Caki2 (cell line): Measurements from ENCODE around the gene GLIS2. TPM values are rescaled to one million over a fixed set of nuclear protein-coding genes. Genes with fewer than 3 reads are reported as not detected.

Experiments
- DNase-seq: peaks from one replicate; pipeline ENCODE4 v3.0.0-alpha.2; 2015; ENCODE audit warnings: low read depth
- in situ Hi-C: cut with HindIII; loops from 2 replicates; pipeline ENCODE4 v1.10.0; 2016; ENCODE audit warnings: low sequenced_read_pairs, low pct_unique_long_range_greater_than_20kb, mixed read lengths
- total RNA-seq: library from RNA; depleted of rRNA; stranded (reverse); fragments of >200 nt; shearing (Covaris generic); gene quantifications from 2 replicates; pipeline ENCODE4 v1.2.3, GENCODE V29; 2014; ENCODE audit warnings: low replicate concordance

GLIS2 gene
- total RNA-seq, 1 experiment from 2014 or later: 5.7 TPM

DNA sequence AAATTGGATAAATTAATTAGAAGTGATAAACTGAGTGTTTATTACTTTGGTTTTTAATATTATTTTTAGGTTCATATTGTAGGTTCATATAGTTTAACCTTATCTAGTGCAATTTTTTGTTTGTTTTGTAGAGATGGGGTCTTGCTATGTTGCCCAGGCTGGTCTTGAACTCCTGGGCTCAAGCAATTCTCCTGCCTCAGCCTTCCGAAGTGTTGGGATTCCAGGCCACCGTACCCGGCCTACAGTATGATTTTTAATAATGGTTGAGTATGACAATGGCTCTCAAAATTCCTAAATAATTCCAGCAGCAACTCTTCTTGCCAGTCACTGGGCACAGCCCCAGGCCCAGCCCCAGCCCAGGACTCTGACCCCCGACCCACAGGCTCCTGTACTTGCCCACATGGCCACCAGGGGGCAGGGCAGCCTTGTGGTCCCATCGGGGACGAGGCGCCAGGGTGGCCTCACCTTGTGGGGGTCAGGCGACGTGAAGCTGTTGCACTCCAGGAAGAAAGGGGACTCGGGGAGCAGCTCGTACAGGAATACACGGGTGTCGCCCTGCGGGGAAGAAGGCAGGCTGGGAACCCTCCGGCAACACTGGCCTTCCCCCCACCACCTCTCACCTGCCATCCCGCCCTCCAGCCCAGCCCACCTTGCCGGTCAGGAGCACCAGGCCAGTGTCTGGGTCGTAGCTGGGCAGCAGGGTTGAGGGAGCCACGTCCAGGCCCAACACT lies 43.1 kb downstream of the GLIS2 start:
- no peak for DNase-seq
- in situ Hi-C loops: no loop called here

DNA sequence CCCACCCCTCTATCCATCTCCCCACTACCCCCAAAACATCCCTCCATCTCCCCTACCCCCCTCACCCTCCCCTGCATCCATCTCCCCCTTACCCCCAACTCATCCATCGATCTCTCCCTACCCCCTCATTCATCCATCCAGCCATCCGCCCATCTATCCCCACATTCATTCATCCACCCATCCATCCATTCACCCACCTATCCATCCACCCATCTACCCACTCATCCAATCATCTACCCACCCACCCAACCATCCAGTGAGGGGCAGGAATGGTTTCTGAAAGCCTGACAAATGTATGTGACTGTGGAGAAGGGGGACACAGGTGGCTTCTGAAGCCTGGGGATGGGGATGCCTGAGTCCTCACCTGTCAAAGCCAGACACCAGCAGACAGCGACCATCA lies 44.0 kb downstream of the GLIS2 start:
- DNase-seq: no peak
- in situ Hi-C loops: no loop called here

DNA sequence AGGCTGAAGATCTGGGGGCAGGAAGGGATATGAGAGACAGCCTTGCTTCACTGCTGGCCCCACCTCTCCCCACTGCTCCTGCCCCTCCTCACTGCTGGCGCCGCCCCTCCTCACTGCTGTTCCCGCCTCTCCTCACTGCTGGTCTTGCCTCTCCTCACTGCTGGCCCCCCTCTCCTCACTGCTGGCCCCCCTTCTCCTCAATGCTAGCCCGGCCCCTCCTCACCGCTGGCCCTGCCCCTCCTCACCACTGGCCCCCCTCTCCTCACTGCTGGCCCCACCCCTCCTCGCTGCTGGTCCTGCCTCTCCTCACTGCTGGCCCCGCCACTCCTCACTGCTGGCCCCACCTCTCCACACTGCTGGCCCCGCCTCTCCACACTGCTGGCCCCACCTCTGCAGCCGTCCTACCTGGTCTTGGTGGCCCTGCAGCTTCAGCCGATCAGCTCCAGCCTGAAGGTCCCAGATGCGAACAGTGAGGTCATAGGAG lies 44.7 kb downstream of the GLIS2 start:
- in situ Hi-C loops: no loop called here
- DNase-seq: peak; percentile 84

DNA sequence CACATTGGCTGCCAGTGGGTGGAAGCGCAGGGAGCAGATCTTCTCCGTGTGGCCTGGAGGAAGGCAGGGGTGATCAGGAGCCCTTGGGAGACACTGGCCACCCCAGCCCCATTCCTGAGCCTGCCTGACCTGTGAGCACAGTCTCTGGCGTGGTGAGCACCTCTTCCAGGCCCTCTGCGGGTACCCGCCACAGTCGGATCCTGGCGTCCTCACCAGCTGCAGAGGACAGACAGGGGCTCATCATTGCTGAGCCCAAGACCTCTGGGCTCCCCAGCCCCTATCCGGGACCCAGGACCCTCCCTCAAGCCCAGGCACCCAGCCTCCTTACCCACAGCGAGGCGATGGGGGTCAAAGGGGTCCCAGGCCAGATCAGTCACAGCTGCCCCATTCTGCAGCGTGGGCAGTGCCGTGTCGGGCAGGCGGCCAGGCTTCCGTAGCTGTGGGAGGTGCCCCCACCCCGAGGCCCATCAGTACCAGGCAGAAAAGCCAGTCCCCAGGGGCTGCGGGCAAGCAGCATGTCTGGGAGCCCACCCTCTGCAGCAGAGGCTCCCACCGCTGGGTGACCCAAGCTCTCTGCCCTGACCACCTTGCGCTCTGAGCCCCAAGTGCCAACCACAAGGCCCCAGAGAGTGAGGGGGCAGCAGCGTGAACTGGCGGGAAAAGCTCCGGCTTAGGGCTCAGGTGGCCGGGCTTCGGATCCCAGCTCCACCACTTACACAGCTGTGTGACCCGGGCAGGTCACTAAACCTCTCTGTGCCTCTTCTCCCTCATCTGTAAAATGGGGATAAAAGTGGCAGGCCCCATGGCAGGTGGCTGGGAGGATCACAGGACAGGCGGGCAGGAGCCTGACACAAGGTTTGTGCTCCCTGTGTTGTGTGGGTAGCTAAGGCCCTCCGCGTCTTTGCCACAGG lies 45.4 kb downstream of the GLIS2 start:
- no peak for DNase-seq
- in situ Hi-C loops: no loop called here

DNA sequence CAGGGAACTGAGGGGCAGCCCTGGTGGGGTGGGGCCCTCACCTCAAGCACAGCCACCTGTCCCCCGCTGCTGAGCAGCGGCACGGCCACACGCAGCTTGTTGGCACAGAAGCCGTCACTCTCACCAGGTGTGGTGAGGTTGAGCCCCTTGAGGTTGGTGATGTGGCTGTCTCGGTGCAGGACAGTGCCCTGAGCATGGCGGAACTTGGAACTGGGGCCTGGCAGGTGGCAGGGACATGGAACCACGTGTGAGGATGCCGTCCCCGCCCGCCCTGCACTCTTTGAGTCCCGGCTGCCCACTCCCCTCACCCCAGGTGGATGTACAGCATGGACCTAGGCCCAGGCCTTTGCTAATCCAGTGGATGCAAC lies 46.1 kb downstream of the GLIS2 start:
- no peak for DNase-seq
- in situ Hi-C loops: no loop called here

DNA sequence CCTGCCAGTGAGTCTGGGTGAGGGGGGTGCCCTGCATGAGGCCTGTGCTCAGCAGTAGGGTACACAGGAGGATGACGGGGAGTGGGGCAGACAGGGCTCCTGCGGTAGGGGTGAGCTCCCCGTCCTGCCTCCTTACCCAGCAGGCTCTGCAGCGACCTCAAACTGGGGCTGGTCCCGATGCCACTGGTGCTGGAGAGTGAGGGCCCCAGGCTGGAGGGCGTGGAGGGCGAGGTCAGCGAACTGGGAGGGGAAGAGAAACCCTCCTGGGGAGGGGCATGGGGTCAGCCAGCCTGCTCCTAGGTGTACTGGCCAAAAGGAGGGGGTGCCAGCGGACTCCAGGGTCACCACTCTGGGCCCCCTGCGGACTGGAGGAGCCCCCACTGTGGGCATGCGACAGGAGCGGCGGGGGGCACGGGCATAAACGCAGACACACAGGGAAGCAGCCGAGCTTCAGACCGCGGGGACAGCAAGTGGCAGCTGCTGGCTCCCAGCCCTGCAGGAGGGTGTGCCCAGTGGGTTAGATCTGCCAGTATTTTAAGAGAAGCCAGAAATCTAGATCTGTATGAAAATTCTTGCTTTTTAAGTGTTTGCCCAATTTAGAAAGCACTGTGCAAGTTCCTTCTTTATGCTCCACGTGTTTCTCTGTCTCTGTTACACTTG lies 46.7 kb downstream of the GLIS2 start:
- no peak for DNase-seq
- in situ Hi-C loops: no loop called here

DNA sequence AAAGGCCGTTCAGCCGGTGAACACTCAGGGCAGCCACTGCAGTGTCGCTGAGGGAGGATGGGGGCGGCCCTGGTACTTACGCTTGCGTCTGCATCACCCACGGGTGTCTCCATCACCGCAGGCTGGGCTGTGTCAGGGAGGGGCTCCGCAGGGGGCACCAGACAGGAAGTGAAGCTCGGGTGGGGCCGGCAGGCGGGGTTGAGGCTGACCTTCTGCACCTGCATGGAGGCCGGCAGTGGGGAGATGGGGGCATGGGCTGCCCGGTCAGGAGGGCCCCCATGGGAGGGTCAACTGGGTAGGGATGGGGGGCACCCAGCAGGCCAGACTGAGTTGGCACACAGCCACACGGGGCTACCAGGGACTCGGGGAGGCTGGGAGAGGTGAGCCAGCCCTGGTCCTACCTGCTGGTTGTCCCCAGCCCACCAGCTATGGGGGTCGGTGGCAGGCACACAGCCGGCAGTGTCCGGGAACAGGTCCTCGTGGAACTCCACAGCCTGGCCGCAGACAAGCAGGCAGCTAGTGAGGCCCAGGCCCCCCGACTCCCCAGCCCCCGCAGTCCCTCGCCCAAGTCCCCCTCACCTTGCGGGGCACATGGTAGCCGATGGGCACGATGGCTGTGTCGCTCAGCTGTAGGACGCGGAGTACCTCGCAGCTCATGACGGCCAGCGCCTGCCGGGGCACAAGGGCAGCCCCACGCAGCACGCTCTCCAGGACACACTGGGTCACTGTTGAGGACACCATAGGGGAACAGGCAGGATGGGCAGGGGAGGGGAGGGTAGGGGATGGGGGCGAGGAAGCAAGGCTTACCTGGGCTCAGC lies 48.5 kb downstream of the GLIS2 start:
- in situ Hi-C loops: no loop called here
- DNase-seq: no peak

DNA sequence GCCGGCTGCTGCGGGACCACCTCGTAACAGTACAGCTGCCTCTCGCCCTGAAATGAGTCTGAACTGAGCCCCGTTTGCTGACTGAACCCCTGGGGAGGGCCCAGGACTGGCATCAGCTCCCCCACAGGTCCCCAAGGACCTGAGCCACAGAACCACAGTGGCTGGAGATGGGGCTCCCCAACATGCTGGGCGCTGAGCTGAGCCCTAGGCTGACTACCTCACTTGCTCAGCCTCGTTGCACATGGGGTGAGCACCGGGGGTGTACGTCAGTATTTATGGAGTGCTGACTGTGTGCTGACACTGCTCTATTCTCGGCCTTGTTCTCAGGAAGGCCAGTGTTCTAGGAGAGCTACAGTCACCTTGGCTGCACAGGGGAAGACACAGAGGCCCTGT lies 49.1 kb downstream of the GLIS2 start:
- DNase-seq: no peak
- in situ Hi-C loops: no loop called here

DNA sequence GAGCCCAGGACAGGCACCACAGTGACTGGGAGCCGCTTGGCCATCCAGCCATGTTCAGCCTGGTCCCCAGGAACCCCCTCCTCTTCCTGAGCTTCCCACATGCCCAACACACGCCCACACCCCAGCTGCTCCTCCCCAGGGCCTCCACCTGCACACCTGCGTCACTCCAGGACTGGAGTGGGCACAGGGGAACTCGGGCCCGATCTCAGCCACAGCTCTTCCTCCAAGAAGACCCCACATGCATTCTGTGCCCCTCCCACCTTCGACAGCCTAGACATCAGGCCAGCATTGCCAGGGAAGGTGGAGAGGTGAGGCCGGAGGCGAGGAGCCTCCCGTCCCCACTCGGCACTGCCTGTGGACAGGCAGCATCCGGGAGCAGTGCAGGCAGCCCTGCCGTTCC lies 49.7 kb downstream of the GLIS2 start:
- in situ Hi-C loops: no loop called here
- DNase-seq: no peak

DNA sequence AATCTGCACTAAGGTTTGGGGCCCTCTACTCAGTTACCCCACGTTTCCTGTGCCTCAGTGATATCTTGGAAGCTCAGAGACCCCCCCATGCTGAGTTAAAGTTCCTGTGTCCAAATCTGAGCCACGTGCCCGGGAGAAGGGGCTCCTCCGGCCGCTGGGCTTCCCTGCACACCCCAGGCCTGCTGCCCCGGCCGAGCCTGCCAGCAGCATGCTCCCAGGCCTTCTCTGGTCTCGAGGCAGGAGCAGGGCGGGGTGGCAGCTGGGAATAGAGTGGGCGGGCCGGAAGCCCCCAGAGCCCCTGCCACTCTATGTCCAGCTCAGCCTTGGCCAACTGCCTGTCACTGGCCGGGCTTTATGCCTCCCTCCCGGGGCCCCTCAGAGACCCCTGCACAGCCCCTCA lies 50.1 kb downstream of the GLIS2 start:
- no peak for DNase-seq
- in situ Hi-C loops: no loop called here

DNA sequence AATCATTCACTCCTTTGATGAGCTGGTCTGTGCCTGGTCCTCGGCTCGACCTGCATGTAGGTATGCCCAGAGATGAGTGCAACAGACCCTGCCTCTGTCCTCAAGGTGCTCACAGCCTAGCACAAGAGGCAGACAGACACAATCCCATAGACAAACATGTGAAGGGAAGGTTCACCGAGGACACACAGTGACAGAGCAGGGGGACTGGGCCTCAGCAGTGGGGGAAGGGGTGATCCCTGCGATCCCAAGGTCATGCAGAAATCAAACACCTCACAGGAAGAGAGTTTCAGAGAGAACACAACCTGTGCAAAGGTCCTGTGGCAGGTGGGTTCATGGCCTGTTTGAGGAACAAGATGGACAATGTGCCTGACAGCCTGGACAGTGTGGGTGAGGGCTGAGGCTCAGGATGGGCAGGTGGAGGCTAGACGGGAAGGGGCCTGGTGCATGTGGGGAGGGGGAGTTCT lies 51.6 kb downstream of the GLIS2 start:
- no peak for DNase-seq
- in situ Hi-C loops: no loop called here

DNA sequence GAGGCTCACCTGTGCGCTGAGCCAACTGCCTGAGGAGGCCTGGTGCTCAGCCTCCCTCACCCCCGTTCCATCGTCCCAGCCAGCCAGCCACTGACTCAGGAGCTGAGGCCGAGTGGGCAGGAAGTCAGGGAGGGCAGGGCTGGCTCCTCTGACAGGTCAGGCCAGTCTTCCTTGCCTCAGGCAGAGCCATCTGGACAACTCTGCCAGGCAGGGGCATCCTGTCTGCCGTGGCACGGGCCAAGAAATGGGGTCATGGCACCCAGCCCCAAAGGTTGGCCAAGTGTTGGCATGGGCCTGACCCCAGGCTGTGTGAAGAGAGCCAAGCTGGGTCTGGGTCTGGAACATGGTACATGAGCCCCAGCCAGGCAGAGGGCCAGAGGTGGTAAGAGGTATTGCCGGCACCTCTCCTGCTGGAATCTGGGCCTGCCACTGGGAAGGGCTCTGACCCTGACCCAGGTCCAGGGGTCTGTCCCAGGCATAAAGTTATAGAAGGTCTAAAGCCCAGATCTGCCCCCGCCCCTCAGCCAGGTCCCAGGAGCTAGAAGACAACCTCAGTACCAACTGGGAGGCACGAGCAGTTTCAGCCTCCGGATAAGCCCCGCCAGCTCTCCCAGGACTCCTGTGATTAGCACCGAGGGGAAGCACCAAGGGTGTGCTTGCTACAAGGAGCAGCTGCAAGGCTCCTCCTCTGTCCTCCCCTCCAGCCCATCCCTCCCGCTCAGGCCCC lies 53.3 kb downstream of the GLIS2 start:
- in situ Hi-C loops: no loop called here
- DNase-seq: peak; percentile 54

DNA sequence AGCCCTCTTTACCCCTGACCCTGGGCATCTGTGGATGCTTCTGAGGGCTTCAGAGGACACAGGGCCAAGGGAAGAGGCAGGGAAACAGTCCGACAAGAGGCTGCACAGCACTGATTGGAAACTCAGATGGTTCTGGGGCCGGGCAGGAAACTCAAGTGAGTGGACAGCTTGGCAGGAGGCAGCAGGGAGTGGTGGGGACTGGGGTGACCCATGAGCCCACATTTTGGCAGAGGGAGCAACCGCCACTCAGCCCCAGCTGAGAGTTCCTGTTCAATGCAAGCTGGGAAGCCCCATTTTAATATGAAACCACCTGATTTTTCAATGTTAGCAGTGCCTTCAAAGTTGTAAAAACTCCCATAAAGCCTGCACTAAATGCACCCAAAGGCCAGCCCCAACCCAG lies 54.3 kb downstream of the GLIS2 start:
- in situ Hi-C loops: no loop called here
- DNase-seq: no peak

DNA sequence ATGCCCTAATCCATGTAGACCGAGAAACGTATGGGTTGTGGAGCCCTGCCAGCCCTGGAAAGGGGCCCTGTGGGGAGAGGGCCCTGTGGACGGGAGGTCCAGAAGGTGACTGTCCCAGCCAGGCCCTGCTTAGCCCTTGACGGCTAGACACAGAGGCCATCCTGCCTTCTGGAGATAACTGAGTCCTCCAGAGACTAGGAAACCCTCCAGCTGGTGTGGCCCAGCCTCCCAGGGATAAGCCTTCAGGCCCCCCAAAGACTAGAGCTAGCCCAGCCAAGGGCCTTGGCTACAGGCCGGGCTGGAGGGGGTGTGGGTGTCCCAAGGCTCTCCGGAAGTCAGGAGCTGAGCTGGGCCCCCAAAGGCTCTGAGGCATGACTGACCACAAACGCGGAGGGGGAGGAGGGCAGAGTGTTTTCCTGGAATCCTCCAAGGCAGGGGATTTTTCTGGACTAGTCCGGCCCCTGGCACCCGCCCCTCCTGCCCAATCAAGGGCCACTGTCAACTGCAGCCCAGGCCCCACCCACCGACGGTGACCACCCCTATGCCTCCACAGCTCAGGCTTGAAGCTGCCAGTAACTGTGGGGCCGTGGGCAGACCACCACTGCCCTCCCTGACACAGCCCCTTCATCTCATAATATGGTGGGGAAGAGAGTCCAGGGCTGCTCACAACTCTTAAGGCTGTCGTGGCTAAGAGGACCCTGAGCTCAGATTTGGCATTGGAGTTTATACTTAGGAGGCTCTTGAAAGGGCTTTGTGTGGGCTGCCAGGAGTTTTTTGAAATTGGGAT lies 54.9 kb downstream of the GLIS2 start:
- peak; percentile 57 for DNase-seq
- in situ Hi-C loops: no loop called here

DNA sequence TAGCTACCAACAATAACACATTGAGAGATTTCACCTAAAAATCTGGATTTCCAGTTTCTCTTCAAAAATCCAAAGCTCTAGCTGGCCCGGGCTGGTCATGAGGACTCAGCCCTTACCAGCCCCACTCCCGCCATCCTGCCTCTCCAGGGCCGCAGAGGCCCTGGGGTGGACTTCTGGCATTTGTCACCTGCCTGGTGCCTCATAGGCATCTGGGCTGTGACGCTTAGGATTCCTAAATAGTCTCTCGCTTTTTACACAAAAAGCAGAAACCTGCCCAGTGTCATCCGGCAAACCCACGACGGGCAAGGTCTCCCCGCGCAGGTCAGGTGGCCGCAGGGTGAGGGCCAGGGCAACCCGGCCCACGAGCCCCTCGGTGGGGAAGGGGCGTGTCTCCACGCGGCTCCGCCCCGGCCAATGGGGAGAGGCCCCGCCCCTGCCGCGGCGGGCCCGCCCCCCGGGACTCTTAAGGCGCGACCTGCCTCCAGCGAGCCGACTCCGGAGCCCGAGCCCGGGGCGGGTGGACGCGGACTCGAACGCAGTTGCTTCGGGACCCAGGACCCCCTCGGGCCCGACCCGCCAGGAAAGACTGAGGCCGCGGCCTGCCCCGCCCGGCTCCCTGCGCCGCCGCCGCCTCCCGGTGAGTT lies 55.6 kb downstream of the GLIS2 start, which contains the start of gene VASN:
TSS of gene VASN (plus strand) at position 492 of the 644 bp plus-strand sequence. CDS start 9,030 bp downstream, outside the sequence.
- in situ Hi-C loops: no loop called here
- peak; percentile 70 for DNase-seq

DNA sequence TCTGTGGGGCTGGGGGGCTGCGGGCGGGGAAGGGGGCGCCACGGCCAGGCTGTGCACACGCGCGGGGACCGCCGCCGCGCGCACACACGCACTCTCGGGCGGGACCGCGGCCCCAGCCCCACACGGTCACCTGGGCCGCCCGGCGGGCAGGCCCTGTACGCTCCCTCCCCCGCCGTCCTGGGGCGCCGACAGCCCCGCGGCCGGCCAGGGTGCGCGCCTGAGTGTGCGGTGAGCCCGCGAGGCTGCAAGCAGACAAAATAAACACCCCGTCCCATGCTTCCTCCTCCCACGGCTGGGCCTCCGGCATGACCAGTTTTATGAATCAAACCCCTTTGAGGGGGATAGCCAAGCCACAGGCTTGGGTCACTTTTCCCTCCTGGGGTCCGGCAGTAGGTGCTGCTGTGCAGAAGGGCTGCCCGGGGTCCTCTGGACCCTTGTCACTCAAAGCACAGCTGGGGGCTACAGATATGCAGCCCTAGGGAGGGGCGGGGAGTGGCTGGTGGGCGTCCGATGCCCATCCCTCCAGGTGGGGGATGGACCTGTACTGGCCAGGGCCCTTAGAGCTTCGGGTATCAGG lies 56.2 kb downstream of the GLIS2 start:
- in situ Hi-C loops: no loop called here
- no peak for DNase-seq
